Measurements from ENCODE around the gene MYRIP.

The MYRIP gene

DNA sequence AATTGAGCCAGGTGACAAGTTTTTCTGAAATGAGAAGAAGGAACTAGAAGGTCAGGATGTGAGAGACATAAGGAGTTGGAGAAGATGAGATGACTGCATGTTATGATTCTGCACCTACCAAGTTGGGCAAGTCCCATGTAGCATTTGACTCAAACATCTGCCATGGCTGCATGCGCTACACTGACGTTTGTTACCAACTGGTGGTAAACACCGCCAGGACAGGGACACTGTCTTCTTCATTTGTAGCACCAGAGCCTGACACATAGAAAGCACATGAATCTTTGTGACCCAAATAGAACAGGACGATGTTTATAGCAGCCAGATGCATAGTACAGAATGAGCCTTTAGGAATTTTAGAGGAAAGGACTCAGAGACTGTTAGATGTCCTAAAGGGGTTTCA lies 236.7 kb downstream of the MYRIP start:
- no peak for DNase-seq (ENCODE audit: extremely low read depth, low read depth)
- TF ChIP-seq, protein P1, sequence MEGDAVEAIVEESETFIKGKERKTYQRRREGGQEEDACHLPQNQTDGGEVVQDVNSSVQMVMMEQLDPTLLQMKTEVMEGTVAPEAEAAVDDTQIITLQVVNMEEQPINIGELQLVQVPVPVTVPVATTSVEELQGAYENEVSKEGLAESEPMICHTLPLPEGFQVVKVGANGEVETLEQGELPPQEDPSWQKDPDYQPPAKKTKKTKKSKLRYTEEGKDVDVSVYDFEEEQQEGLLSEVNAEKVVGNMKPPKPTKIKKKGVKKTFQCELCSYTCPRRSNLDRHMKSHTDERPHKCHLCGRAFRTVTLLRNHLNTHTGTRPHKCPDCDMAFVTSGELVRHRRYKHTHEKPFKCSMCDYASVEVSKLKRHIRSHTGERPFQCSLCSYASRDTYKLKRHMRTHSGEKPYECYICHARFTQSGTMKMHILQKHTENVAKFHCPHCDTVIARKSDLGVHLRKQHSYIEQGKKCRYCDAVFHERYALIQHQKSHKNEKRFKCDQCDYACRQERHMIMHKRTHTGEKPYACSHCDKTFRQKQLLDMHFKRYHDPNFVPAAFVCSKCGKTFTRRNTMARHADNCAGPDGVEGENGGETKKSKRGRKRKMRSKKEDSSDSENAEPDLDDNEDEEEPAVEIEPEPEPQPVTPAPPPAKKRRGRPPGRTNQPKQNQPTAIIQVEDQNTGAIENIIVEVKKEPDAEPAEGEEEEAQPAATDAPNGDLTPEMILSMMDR (IDR thresholded peaks at IDR 0.05; ENCODE audit: low read depth, low read length): no peak

DNA sequence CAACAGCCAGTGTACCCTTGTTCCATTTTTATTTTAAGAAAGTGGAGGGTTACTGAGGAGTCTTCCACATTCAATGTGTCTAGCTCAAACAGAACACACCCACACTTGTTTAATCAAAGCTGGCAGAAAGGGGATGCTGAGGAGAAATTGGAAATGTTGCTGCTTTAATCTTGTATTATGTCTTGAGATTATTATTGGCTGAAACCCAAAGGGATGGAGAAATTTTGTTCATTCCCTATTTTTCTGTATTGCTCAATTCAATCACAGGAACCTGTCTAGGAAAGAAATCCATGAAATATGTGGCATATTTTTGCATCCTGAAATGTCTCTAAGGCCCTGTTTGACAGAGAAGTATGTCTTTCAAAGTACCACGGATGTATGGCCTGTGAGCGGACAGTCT lies 238.0 kb downstream of the MYRIP start:
- DNase-seq (ENCODE audit: extremely low read depth, low read depth): no peak
- TF ChIP-seq, protein P1 (IDR thresholded peaks at IDR 0.05; ENCODE audit: low read depth, low read length): no peak

DNA sequence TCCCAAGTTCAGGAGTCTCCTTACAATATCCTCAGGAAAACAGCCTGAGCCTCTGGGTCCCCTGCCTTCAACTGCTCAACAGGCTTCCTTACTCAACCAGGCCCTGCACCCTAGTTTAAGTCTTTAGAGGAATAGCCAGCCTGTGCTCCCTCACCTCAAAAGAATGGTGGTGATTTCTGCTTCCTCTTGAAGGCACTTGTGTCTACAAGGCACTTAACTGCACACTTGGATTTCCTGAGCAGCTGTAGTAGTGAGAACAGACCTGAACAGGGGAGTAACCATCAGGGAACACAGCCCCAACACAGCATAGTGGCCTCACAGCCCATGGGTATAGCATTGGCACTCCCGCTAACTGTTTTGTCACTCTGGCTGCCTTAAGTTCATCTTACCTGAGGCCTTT lies 244.3 kb downstream of the MYRIP start:
- no peak for DNase-seq (ENCODE audit: extremely low read depth, low read depth)
- TF ChIP-seq, protein P1 (IDR thresholded peaks at IDR 0.05; ENCODE audit: low read depth, low read length): no peak

DNA sequence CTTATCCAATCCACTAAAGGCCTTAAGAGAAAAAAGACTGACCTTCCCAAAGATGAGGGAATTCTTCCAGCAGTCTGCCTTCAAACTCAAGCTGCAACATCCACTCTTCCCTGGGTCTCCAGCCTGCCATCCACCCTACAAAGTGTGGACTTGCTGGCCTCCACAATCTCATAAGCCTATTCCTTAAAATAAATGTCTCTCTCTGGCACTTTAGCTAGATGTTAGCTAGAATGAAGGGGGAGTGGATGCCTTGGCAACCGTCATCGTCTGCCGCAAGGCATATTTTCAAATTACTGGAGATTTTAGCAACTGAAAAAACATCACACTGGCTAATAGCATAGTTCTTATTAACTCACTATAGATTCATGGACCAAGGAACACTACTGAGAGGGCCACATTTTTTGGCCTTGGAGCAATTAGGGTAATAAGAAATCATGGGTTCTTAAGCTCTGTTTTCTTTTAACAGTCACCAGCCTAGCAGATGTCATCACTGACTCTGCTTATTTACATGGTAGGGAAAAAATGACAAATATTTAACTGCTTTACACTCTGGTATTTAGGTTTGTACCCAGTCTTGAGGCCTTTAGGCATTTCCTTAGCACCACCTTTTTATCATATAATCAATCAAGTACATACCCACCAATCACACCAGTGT lies 245.3 kb downstream of the MYRIP start:
- DNase-seq (ENCODE audit: extremely low read depth, low read depth): no peak
- TF ChIP-seq, protein P1 (IDR thresholded peaks at IDR 0.05; ENCODE audit: low read depth, low read length): no peak

DNA sequence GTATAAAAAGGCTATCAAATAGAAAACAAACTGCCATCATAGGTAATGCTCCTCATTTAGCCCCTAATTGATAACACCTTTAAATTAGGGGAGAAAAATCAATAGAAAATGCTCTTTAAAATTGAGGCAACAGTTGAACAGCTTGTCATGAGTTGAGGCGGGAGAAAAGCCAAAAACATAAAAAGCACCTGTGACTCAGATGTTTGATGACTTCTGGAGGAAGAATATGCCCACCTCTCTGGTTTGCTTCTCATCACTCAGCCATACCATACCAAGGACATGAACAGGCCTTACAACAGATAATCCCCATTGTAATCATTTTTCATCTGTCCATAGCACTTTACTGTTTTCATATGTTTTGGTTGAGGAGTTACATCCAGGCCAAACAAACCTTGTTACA lies 246.0 kb downstream of the MYRIP start:
- TF ChIP-seq, protein P1 (IDR thresholded peaks at IDR 0.05; ENCODE audit: low read depth, low read length): no peak
- DNase-seq (ENCODE audit: extremely low read depth, low read depth): no peak

DNA sequence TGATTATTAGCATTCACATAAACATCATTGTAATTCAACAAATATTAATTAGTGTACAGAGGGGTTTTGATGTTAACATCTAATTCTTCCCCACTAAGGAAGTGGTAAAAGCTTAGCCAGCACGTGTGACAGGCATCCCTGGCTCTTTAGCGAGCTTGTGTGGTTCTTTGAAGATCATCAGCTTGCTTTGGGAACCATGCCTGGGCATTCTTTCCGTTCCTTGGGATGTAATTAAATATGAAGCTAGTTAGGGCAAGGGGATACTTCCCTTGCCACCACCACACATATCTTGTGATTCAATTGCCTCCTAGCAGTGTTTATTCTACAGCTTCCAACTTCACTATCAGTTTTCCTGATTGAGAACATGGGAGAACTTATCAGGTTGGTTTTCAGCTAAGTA lies 246.5 kb downstream of the MYRIP start:
- TF ChIP-seq, protein P1 (IDR thresholded peaks at IDR 0.05; ENCODE audit: low read depth, low read length): no peak
- no peak for DNase-seq (ENCODE audit: extremely low read depth, low read depth)

DNA sequence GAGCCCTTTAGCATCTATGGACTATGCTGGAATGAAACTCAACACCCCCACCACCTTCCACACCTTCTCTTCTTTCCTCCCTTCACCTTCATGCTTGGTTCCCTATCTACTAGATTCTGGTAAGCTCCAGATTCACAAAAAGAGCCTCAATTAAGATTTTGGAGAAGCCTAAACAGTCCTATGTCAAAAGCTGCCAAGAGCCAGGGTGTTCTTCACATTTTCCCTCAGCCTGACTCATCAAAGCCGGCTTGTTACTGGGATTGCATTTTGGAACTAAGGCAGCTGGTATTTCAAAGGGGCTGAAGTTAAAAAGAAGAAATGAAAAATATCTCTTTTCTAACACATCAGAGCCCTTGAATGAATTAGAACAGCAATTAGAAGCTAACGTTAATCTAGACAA lies 247.7 kb downstream of the MYRIP start:
- TF ChIP-seq, protein P1 (IDR thresholded peaks at IDR 0.05; ENCODE audit: low read depth, low read length): no peak
- no peak for DNase-seq (ENCODE audit: extremely low read depth, low read depth)
